Adrenal gland (tissue), 5 donors: ENCODE measurements around the gene FEM1B.

ENCODE experiments used
- POLR2A ChIP-seq, 2 donors: fragments of 450-650 bp; IDR thresholded peaks; one replicate each; pipeline ENCODE4 v1.6.1; 2017; ENCODE audit warnings: antibody characterized with exemption in 2 of 2, mild to moderate bottlenecking in 2 of 2, moderate library complexity in 1 of 2
- TF ChIP-seq, protein P1 (sequence below), 6 experiments: fragments of 450-650 bp in 4 of 6; fragments of 200-600 bp in 2 of 6; sonication (generic) in 1 of 6; IDR thresholded peaks; 1 replicate in 5 of 6; 2 replicates in 1 of 6; pipeline versions ENCODE4 v1.5.1 to v1.8.0; 2016 to 2021; ENCODE audit warnings: antibody characterized with exemption in 6 of 6, mild to moderate bottlenecking in 2 of 6, moderate library complexity in 1 of 6
- donor health status: DM: no; HTN: no; CAD: no.

DNA sequence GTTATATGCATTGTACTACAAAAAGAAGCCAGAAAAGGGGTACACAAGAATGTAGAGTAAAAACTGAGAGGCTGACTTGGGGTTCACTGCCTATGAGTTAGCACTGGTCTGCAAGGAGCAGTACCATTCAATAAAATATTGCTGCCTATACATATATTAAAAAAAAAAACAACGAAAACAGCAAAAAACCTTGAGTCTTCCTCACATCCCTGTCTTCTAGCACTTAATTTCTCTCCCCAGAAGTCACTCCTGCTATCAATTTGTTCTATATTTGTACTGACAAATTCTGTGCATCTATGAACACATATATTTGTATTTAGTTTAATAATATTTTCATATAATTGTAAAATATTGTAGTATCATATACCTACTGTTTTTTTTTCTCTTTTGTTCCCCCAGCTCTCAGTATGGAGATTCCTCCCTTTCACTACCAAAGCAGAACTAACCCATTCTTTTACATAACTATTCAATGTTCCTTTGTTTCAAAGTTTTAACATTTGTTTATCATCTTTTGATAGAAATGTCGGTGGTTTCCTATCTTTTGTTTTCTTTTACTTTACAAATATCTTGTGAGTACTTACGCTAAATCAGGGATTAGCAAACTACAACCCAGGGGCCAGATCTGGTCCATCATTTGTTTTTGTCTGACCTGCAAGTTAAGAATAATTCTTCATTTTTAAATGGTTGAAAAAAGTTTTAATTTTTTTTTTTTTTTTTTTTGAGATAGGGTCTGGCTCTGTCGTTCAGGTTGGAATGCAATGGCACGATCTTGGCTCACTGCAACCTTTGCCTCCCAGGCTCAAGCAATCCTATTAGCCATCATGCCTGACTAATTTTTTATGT is 14.8 kb upstream of the FEM1B start:
- TF ChIP-seq, protein P1, sequence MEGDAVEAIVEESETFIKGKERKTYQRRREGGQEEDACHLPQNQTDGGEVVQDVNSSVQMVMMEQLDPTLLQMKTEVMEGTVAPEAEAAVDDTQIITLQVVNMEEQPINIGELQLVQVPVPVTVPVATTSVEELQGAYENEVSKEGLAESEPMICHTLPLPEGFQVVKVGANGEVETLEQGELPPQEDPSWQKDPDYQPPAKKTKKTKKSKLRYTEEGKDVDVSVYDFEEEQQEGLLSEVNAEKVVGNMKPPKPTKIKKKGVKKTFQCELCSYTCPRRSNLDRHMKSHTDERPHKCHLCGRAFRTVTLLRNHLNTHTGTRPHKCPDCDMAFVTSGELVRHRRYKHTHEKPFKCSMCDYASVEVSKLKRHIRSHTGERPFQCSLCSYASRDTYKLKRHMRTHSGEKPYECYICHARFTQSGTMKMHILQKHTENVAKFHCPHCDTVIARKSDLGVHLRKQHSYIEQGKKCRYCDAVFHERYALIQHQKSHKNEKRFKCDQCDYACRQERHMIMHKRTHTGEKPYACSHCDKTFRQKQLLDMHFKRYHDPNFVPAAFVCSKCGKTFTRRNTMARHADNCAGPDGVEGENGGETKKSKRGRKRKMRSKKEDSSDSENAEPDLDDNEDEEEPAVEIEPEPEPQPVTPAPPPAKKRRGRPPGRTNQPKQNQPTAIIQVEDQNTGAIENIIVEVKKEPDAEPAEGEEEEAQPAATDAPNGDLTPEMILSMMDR (IDR thresholded peaks at IDR 0.05) = no peak
- no peak for TF ChIP-seq POLR2A (IDR thresholded peaks at IDR 0.05)
